BLaER1 treated with 17β-estradiol and CSF1 and Interleukin-3, amounts not matched to agents 10 nM and 100 nM (cell line): ENCODE results near the gene TVP23A.

Experiments
- H3K27ac ChIP-seq, 11 experiments: shearing (Covaris generic); formaldehyde crosslinking; 2 replicates each; pipeline ENCODE4 v1.8.1; 2022
- H3K27me3 ChIP-seq, 11 experiments: shearing (Covaris generic); formaldehyde crosslinking; 2 replicates each; pipeline ENCODE4 v1.8.1; 2022
- H3K36me3 ChIP-seq, 11 experiments: shearing (Covaris generic); formaldehyde crosslinking; 2 replicates each; pipeline ENCODE4 v1.8.1; 2022
- H3K4me1 ChIP-seq, 10 experiments: shearing (Covaris generic); formaldehyde crosslinking; 2 replicates each; pipeline ENCODE4 v1.8.1; 2022
- H3K4me2 ChIP-seq, 11 experiments: shearing (Covaris generic); formaldehyde crosslinking; 2 replicates each; pipeline ENCODE4 v1.8.1; 2022
- H3K4me3 ChIP-seq, 10 experiments: shearing (Covaris generic); formaldehyde crosslinking; 2 replicates each; pipeline ENCODE4 v1.8.1; 2022
- H3K9ac ChIP-seq, 11 experiments: shearing (Covaris generic); formaldehyde crosslinking; 2 replicates each; pipeline ENCODE4 v1.8.1; 2022
- H3K9me3 ChIP-seq, 11 experiments: shearing (Covaris generic); formaldehyde crosslinking; replicated peaks in 1 of 11; 2 replicates each; pipeline ENCODE4 v1.8.1; 2022
- H4K20me1 ChIP-seq, 11 experiments: shearing (Covaris generic); formaldehyde crosslinking; 2 replicates each; pipeline ENCODE4 v1.8.1; 2022
- Cebpa-rat ChIP-seq, 11 experiments: shearing (Covaris generic); IDR thresholded peaks; 2 replicates each; pipeline ENCODE4 v1.8.1; 2022

Gene TVP23A

DNA sequence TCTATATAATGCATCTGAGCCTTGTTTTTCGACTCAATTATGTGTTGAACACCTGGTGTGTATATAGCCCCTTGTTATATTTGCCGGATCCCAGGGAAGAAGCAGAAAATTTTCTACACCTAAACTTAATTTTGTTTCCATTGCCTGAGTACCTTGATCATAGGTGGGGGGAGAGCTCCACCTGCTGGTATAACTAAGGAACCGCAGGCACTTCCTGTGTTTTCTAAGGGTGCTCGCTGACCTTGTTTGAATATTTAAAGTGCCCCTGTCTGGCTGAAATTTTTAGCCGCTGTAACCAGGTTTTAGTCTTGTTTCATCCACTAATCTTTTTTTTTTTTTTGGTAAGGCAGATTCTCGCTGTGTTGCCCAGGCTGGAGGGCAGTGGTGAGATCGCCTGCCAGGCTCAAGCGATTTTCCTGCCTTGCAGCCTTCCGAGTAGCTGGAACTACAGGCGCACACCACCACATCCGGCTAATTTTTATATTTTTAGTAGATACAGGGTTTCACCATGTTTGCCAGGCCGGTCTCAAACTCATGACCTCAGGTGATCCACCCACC lies 81.4 kb downstream of the TVP23A start:
- peak overlapping the region; percentile 29 to 55 (median 44); a peak in 15 of 20 replicates for H3K4me3 ChIP-seq
- no peak for TF ChIP-seq Cebpa-rat (IDR thresholded peaks at IDR 0.05)
- H3K4me1 ChIP-seq = peaks cover 37 to 47% (median 42%) of the 10 kb centered on the region in 10 experiments
- peak overlapping the region; percentile 67 to 91 (median 76) for H3K4me2 ChIP-seq
- H3K9ac ChIP-seq = peak overlapping the region; percentile 69 to 83 (median 75)
- peaks cover 5 to 11% (median 8%) of the 10 kb centered on the region in 11 experiments; a peak in 15 of 22 replicates for H3K9me3 ChIP-seq
- H4K20me1 ChIP-seq = no peaks in the 10 kb centered on the region
- H3K36me3 ChIP-seq = no peaks in the 10 kb centered on the region
- H3K27me3 ChIP-seq = no peaks in the 10 kb centered on the region
- H3K27ac ChIP-seq = peak overlapping the region; percentile 75 to 84 (median 81)

DNA sequence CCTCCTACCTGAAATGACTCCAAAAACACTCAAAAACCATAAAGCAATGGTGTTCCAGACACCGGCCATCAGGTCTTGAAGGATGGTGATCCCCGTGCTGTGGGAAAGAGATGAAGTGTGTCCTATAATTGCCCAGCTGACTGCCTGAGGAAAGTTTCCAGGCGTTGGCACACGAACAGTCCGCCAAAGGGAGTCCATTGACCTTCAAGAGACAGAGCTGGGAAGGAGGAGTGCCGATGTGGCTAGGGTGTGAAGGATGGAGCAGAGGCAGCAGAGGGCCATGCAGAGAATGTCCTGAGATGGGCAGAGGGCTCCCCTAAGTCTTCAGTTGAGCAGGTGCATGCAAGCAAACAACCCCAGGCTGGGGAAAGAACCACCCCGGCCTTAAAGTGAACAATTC lies 86.8 kb downstream of the TVP23A start:
- no peak overlapping the region for H3K4me2 ChIP-seq
- no peaks in the 10 kb centered on the region for H3K36me3 ChIP-seq
- H3K9me3 ChIP-seq = peaks cover 5 to 11% (median 8%) of the 10 kb centered on the region in 11 experiments; a peak in 15 of 22 replicates
- H4K20me1 ChIP-seq = no peaks in the 10 kb centered on the region
- TF ChIP-seq Cebpa-rat (IDR thresholded peaks at IDR 0.05) = no peak
- H3K4me1 ChIP-seq = peaks cover 0 to 3% (median 0%) of the 10 kb centered on the region in 10 experiments; a peak in 3 of 20 replicates
- no peak overlapping the region for H3K9ac ChIP-seq
- no peaks in the 10 kb centered on the region for H3K27me3 ChIP-seq
- H3K27ac ChIP-seq = no peak overlapping the region
- H3K4me3 ChIP-seq = no peak overlapping the region

DNA sequence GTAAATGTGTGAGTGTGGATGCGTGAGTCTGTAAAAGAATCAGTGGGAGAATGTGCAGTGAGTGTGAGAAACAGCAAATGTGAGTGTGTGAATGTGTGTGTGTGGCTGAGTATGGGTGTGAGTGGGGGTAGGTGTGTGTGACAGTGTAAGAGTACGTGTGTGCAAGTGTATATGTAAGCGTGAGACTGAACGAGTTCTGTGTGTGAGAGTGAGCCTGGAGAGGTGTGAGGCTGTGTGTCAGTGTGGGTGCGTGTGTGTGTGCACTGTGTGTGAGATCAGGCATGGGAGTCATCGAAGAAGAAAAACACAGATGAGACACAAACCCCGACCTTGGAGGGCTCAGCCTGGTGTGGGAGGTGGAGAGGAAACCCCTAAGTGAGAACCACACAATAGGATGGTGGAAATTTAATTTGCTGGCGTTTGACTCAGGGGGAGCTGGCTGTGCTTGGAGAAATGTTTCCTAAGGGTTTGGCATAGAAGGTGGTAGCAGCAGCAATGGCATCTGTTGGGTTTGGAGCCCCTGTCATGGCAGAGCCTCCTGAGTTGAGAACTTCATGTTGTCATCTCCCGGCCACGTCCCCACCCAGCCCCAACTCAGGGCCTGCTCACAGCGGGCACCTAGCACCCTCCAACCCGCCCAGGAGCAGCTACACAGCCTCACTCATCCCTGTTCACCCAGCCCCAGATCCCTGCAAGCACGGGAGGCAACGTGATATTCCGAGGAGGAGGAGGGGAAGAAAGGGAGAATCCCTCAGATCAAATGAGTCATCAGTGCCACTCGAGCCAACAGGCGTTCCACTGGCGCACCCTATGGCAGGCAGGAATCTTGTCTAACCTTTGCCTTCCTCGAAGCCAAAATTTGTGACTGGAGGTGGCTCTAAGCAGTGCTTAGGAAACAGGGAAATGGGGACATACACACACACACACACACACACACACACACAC lies 89.2 kb downstream of the TVP23A start:
- Histone ChIP-seq H3K9me3 (peaks cover 5 to 11% (median 8%) of the 10 kb centered on the region in 11 experiments; a peak in 15 of 22 replicates), H3K4me3 (no peak overlapping the region), H3K9ac (no peak overlapping the region), H3K36me3 (no peaks in the 10 kb centered on the region), H4K20me1 (no peaks in the 10 kb centered on the region), H3K27me3 (no peaks in the 10 kb centered on the region), H3K27ac (no peak overlapping the region), H3K4me1 (no peaks in the 10 kb centered on the region), H3K4me2 (no peak overlapping the region)
- TF ChIP-seq Cebpa-rat (IDR thresholded peaks at IDR 0.05) = no peak

DNA sequence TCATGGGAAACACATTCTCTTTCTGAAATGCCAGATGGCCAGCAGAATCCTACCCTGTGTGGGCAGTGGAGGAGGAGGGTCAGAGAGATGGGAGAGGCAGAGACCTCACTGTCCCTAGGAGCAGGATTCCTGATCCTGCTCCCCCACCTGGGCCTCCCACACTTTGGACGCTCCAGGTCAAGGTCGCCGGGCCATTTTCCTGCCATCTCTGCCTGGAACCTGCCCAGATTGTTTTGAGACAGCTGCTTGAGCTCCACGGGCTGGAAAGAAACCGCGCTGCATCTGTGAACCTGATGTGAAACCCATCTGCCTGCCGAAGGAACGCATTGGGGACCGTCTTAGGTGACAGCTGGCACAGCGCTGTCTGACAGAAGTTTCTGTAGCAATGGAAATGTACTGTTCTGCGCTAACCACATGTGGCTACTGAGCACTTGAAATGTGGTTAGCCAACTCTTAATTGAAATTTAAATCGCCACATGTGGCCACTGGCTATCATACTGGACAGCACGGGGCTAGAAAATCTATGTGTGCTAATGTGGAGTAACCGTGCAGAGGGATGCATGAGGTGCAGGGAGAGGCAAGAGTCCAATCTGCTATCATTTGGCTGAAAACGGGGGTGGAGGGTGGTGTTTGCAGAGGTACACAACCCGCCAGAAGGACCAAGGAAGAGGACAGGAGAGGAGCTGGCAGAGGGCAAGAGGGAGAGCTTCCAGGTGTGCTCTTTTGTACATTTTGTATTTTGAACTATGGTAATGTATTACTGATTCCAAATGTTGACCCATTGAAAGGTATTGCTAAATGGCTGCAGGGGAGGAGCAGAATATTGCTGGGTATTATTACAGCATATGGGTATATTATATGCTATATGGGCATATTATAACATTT lies 90.3 kb downstream of the TVP23A start:
- Histone ChIP-seq H3K9ac (no peak overlapping the region), H3K27me3 (no peaks in the 10 kb centered on the region), H3K9me3 (peaks cover 2 to 4% (median 3%) of the 10 kb centered on the region in 11 experiments; a peak in 13 of 22 replicates), H4K20me1 (no peaks in the 10 kb centered on the region), H3K4me3 (no peak overlapping the region), H3K4me2 (no peak overlapping the region), H3K4me1 (no peaks in the 10 kb centered on the region), H3K36me3 (no peaks in the 10 kb centered on the region), H3K27ac (no peak overlapping the region)
- TF ChIP-seq Cebpa-rat (IDR thresholded peaks at IDR 0.05) = no peak
